ENCODE results near the gene ANKIB1. TPM values are rescaled to one million over a fixed set of nuclear protein-coding genes. Genes with fewer than 3 reads are reported as not detected.

The ANKIB1 gene
- total RNA-seq, 1 donor from 2014 or later = 58.7 TPM

DNA sequence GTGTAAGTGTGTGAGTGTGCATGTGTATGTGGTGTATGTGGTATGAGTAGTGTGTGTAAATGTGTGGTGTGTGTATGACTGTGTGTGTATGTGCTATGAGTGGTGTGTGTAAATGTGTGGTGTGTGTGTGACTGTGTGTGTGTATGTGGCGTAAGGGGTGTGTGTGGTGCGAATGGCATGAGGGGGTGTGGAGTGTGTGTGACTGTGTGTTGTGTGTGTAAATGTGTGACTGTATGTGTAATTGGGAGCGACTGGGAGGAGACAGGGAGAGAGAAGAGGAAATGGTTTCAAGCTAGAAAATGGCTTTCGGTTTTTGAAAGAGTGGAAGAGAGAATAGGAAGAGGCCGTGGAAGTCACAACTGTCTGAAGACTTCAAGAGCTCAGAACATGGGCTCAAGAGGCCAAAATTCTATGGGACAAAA lies 177.9 kb downstream of the ANKIB1 start:
- no peaks in the 10 kb centered on the region for H3K9me3 Mint-ChIP-seq
- H3K4me3 Mint-ChIP-seq = peak overlapping the region; percentile 61
- TF ChIP-seq, protein P1, sequence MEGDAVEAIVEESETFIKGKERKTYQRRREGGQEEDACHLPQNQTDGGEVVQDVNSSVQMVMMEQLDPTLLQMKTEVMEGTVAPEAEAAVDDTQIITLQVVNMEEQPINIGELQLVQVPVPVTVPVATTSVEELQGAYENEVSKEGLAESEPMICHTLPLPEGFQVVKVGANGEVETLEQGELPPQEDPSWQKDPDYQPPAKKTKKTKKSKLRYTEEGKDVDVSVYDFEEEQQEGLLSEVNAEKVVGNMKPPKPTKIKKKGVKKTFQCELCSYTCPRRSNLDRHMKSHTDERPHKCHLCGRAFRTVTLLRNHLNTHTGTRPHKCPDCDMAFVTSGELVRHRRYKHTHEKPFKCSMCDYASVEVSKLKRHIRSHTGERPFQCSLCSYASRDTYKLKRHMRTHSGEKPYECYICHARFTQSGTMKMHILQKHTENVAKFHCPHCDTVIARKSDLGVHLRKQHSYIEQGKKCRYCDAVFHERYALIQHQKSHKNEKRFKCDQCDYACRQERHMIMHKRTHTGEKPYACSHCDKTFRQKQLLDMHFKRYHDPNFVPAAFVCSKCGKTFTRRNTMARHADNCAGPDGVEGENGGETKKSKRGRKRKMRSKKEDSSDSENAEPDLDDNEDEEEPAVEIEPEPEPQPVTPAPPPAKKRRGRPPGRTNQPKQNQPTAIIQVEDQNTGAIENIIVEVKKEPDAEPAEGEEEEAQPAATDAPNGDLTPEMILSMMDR (conservative IDR thresholded peaks at IDR 0.05) = no peak
- H3K27me3 Mint-ChIP-seq = peaks cover 4% of the 10 kb centered on the region
- H3K27ac Mint-ChIP-seq = no peak overlapping the region
- no peak for DNase-seq (ENCODE audit: extremely low spot score, unreplicated experiment)
- H3K36me3 Mint-ChIP-seq = no peaks in the 10 kb centered on the region
- H3K4me1 Mint-ChIP-seq (ENCODE audit: unreplicated experiment) = peaks cover 23% of the 10 kb centered on the region

DNA sequence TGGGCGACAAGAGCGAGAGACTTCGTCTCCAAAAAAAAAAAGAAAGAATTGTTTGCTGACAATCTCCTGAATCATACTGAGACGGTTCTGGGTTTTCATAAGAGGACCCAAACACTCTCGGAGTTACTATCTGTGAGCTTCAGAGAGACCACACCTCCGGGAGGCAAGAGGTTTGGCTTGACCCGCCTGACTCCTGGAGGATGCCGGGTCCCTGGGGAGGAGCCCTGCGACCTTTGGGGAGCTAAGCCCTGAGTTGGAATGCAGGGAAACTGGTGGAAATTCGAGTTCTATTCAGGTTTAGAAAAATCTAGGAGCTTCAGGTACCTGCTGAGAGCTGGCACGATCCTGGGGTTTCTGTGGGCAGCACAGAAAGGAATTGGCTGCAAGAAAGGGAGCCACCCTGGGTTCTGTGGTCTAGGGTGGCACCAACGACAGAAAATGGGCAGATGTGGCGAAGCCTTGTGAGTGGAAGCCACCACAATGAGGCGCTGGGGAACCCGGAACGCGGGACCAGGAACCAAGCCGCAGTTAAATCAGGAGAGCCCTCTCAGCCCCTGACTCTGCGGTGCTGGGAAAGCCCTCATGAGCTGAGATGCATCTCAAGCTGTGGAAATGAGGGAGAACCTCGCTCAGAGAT lies 179.7 kb downstream of the ANKIB1 start:
- H3K27ac Mint-ChIP-seq = no peak overlapping the region
- H3K9me3 Mint-ChIP-seq = no peaks in the 10 kb centered on the region
- TF ChIP-seq, protein P1 (conservative IDR thresholded peaks at IDR 0.05) = no peak
- peaks cover 23% of the 10 kb centered on the region for H3K4me1 Mint-ChIP-seq (ENCODE audit: unreplicated experiment)
- peaks cover 4% of the 10 kb centered on the region for H3K27me3 Mint-ChIP-seq
- DNase-seq (ENCODE audit: extremely low spot score, unreplicated experiment) = no peak
- no peak overlapping the region for H3K4me3 Mint-ChIP-seq
- no peaks in the 10 kb centered on the region for H3K36me3 Mint-ChIP-seq

DNA sequence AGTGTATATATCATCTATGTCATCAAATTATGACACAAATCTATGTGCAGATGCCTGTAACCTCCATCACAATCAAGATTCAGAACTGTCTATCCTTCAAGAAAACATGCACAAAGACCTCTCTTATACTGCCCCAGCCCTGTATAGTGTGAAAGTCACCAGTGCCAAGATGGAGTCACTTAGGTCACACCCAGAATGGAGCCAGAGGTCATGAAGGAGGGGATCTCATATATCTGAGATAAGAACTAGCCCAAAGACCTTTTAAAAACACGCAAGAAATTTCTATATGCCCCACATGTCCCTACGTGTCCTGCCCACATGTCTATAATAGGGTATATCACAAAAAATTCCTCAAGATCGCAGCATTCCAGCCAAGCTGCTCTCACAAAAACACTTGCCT lies 181.4 kb downstream of the ANKIB1 start:
- Mint-ChIP-seq H3K9me3 (no peaks in the 10 kb centered on the region), H3K27ac (no peak overlapping the region), H3K4me3 (no peak overlapping the region), H3K27me3 (peaks cover 4% of the 10 kb centered on the region), H3K4me1 (ENCODE audit: unreplicated experiment) (peaks cover 13% of the 10 kb centered on the region), H3K36me3 (no peaks in the 10 kb centered on the region)
- DNase-seq (ENCODE audit: extremely low spot score, unreplicated experiment) = no peak
- TF ChIP-seq, protein P1 (conservative IDR thresholded peaks at IDR 0.05) = no peak

DNA sequence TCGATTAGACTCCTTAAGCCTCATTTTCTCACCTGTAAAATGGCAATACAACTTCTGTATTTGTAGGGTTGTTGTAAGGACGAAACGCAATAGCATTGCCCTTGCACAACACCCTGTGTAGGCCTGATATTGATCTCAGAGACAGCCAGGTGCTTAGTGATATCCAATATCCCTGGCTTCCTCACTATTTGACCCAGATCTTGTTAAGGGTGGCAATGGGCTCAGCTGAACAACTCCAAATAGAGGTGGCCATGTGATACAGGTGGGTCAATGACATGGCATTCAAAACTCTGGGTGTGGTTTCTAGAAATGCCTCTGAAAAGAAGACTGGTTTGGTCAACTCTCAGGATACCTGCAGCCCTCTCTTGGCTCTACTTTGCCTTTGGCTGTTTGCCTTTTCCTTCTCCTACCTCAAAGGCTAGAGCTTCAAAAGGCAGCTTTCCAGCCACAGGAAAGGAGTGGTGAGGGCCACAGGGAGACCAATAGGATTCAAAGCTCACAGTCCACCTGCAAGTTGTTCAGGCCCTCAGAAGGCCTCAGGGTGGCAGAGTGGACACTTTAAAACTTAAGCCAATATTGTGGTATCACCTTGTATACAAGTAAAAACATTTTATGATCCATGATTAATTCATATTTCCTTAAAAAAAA lies 186.6 kb downstream of the ANKIB1 start:
- Mint-ChIP-seq H3K9me3 (no peaks in the 10 kb centered on the region), H3K4me3 (no peak overlapping the region), H3K27me3 (peaks cover 4% of the 10 kb centered on the region), H3K27ac (no peak overlapping the region), H3K36me3 (no peaks in the 10 kb centered on the region), H3K4me1 (ENCODE audit: unreplicated experiment) (no peaks in the 10 kb centered on the region)
- DNase-seq (ENCODE audit: extremely low spot score, unreplicated experiment) = no peak
- TF ChIP-seq, protein P1 (conservative IDR thresholded peaks at IDR 0.05) = no peak

DNA sequence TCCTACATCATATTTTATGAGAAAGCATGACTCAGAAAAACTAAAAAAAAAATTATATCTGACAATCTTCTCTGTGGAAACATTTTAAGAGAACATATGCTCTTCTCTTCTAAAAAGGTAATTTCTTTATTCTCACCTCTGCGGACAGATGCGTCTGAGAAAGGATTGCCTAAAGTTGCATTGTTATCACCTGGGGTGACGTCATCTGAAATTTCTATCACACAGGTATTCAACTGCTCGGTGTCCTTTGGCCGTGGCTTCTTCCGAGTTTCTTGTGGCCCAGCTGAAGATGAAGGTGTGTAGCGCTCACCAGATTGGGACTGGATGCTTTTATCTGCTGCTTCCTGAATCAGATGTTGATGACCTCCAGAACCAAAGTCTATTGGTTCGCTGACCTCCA lies 187.2 kb downstream of the ANKIB1 start:
- Mint-ChIP-seq H3K9me3 (no peaks in the 10 kb centered on the region), H3K36me3 (no peaks in the 10 kb centered on the region), H3K27me3 (no peaks in the 10 kb centered on the region), H3K4me3 (no peak overlapping the region), H3K4me1 (ENCODE audit: unreplicated experiment) (no peaks in the 10 kb centered on the region), H3K27ac (no peak overlapping the region)
- no peak for DNase-seq (ENCODE audit: extremely low spot score, unreplicated experiment)
- TF ChIP-seq, protein P1 (conservative IDR thresholded peaks at IDR 0.05) = no peak

Measured in type B pancreatic cell (in vitro differentiated cells).